Epithelial cell of prostate (primary cell): ENCODE data around the gene CERK.
"Not testable (repeated sequence)": the region's sequence is repeated elsewhere in the genome, so short reads cannot be mapped to it uniquely, and the experiment has no call there.

Experiments used
- DNase-seq: peaks from one replicate; pipeline ENCODE4 v3.0.0-alpha.2; 2011; ENCODE audit warnings: low read depth, low spot score
- H3K27ac ChIP-seq: fragments of 450-650 bp; 2 replicates; pipeline ENCODE4 v1.5.1; 2017; ENCODE audit warnings: mild to moderate bottlenecking

Gene CERK, protein sequence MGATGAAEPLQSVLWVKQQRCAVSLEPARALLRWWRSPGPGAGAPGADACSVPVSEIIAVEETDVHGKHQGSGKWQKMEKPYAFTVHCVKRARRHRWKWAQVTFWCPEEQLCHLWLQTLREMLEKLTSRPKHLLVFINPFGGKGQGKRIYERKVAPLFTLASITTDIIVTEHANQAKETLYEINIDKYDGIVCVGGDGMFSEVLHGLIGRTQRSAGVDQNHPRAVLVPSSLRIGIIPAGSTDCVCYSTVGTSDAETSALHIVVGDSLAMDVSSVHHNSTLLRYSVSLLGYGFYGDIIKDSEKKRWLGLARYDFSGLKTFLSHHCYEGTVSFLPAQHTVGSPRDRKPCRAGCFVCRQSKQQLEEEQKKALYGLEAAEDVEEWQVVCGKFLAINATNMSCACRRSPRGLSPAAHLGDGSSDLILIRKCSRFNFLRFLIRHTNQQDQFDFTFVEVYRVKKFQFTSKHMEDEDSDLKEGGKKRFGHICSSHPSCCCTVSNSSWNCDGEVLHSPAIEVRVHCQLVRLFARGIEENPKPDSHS

DNA sequence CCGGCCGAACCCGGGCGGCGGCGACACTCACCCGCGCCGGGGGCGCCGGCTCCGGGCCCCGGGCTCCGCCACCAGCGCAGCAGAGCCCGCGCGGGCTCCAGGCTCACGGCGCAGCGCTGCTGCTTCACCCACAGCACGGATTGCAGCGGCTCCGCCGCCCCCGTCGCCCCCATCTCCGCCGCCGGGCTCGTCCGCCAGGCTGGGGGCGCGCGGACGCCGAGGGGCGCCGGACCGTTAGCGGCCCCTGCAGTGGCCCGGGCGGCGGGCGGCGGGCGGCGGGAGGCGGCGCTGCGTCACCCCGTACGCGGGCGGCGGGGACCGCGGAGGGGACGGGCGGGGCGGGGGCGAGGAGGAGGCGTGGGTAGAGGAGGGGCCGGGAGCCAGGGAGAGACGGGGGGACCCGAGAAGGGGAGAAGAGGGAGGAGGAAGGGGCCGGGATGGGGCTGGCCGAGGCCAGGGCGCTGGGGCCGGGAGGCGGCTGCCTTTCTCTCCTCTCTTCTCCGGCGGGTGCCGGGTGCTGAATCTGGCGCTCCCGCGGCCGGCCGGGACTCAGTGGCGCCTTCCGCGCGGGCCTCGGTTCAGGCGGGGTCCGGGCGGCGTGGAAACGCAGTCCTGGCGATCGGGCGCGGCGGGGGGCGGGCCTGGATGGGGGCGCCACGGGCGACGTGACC, at the start of gene CERK:
CERK (minus strand) TSS at position 277 of the 671 bp plus-strand sequence; CDS start at position 173, 104 bp downstream.
- no peak for DNase-seq
- peak within 1 kb of the TSS; percentile 34 for H3K27ac ChIP-seq

DNA sequence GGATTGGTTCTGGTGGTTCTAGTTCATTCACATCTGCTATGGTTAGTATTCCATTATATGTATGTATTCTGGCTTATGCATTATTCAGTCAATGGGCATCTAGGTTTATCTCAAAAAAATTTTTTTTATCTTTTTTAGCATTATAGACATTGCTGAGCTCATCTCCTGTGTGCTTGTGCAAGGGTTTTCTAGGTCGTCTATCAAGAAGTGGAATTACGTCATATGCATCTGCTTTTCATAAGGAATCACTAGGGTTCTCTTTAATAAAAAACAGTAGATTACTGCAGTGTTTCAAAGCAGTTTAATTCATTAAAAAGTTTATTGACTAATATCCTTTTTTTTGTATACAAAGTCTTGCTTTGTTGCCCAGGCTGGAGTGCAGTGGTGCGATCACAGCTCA, 45.7 kb upstream of the CERK start:
- H3K27ac ChIP-seq = no peak overlapping the region
- no peak for DNase-seq

DNA sequence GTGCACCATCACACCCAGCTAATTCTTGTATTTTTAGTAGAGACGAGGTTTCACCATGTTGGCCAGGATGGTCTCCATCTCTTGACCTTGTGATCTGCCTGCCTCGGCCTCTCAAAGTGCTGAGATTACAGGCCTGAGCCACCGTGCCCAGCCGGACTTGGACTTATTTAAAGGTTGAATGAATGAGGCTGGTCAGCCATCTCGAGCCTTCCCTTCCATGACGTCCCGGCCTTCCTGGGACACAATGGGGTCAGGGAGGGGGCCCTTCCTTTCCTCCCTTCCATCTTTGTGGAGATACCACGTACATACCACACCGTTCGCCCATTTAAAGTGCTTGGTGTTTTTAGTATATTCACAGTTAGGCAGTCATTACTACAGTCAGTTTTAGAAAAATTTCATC, 44.1 kb upstream of the CERK start:
- DNase-seq, H3K27ac ChIP-seq: not testable (repeated sequence)

DNA sequence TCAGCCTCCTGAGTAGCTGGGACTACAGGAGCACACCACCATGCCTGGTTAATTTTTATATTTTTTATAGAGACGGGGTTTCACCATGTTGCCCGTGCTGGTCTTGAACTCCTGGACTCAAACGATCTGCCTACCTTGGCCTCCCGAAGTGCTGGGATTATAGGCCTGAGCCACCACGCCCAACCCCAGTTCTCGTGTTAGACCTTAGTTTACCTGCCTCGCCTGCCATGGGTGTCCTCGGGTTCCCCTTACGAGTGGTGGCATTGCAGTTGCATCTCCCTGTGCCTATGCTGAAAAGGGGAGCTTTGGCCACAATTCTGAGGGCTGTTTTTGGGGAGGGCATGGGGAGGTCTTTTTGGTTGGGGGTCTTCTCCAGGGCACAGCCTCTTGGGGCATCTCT, 43.2 kb upstream of the CERK start:
- DNase-seq = no peak
- H3K27ac ChIP-seq = no peak overlapping the region

GRCh38 chr22:46780453-46780852, 42.4 kb upstream of the CERK start:
- no peak for DNase-seq
- H3K27ac ChIP-seq = no peak overlapping the region

- no peak overlapping the region for H3K27ac ChIP-seq
- no peak for DNase-seq
Observed at GRCh38 chr22:46779651-46780050, 41.6 kb upstream of the CERK start.

DNA sequence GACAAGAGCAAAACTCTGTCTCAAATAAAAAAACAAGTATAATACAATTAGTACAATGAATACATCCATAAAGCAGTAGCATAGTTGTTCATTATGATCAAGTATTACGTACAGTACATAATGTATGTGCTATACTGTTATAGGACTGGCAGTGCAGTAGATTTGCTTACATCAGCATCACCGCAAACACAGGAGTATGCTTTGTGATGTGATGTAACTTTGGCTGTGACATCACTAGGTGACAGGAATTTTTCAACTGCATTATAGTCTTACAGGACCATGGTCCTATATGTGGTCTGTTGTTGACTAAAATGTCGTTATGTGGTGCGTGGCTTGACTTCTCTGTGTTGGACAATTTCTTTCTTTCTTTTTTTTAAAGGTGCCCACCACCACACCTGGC, 41.0 kb upstream of the CERK start:
- no peak for DNase-seq
- H3K27ac ChIP-seq = no peak overlapping the region

GRCh38 chr22:46777609-46777970, 39.5 kb upstream of the CERK start:
- no peak overlapping the region for H3K27ac ChIP-seq

GRCh38 chr22:46776876-46777608, 39.0 kb upstream of the CERK start:
- no peak overlapping the region for H3K27ac ChIP-seq
- DNase-seq = no peak

More at GRCh38 chr22:46777609-46777970, 39.5 kb upstream of the CERK start:
- DNase-seq = no peak

- H3K27ac ChIP-seq = peak overlapping the region; percentile 86
Observed at GRCh38 chr22:46775850-46776826, 38.1 kb upstream of the CERK start.

DNA sequence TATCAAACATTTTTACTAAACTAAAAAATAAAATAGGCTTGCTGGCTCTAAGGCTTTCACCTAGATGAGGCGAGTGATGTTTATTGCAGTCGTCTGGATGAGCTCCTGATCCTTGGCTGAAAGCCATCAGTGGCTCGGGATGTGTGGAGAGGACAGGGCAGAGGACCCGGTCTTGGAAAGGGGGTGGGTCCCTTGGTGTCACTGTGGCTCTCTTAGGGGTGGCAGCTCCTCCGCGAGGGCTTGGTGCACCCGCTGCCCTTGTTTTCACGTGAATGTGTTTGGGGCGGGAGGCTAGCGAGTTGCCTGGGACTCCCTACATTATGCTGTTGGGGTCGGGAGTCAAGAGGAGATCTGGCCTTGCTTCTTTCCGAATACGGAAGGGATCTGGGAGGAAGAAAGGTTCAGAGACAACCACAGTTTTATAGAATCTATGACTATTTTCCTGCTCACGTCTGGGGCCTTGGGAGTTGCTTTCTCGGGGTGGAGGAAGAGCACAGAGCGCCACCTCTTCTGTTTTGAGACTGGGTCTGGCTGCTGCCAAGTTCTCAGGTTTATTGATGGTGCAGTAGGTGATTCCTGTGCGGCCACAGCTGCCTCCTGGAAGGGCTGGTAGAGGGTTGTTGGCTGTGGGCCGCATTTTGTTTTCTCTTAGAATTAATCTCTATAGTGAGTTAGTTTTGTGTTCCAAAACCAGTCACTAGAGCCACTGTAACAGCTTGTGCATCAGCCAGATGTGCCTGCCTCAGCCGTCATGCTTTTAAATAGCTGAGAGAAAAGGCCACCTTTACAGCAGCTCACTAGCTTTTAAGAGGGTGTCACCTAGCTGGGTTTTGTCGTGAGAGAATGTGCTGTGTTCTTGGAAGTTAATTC, 37.2 kb upstream of the CERK start:
- peak overlapping the region; percentile 86 for H3K27ac ChIP-seq
- DNase-seq = no peak

More at GRCh38 chr22:46775850-46776826, 38.1 kb upstream of the CERK start:
- no peak for DNase-seq

GRCh38 chr22:46774253-46774979, 36.4 kb upstream of the CERK start:
- H3K27ac ChIP-seq = peak overlapping the region; percentile 86
- no peak for DNase-seq

- H3K27ac ChIP-seq = peak overlapping the region; percentile 86
Observed at GRCh38 chr22:46773076-46773475, 35.0 kb upstream of the CERK start.

DNA sequence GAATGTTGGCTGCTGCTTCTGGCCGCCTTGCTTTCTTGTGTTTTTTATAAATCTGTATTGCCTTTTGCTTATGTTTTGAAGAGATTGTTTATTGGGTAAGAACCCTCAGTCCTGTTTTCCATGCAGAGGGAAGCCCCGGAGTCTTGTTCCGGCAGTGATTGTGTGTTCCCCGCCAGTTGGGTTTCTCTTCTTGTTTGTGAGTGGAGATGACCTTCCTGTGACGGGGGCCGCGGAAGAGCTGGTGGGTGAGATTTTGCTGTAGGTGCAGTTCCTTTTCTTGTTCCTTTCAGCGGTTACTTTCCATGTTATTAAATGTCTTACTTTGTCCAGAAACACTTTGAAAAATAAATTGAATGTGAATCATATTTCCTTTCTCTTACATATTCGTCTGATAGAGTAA, 32.7 kb upstream of the CERK start:
- no peak overlapping the region for H3K27ac ChIP-seq
- no peak for DNase-seq

More at GRCh38 chr22:46773076-46773475, 35.0 kb upstream of the CERK start:
- DNase-seq = no peak

DNA sequence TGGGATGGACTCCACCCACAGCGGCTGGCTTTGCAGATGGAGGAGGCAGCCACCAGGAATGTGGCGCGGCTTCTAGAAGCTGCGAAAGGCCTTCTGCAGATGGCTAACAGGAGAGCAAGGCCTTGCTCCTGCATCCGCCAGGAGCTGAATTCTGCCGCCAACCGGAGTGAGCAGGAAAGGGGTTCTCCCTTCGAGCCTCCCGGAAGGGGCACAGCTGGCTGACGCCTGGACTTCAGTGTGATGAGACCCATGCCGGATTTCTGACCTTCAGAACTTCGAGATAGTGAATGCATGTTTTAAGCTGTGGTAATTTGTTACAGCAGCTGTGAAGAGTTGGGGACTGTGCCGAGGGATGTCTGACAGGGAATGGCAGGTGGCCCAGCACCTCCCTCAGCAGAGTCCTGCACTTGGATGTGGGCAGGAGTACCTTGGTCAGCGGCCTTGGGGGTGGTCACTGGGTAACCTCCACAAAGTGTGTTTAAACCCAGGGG, 32.1 kb upstream of the CERK start:
- DNase-seq = no peak
- no peak overlapping the region for H3K27ac ChIP-seq

- no peak for DNase-seq
- no peak overlapping the region for H3K27ac ChIP-seq
Observed at GRCh38 chr22:46769706-46770105, 31.7 kb upstream of the CERK start.

DNA sequence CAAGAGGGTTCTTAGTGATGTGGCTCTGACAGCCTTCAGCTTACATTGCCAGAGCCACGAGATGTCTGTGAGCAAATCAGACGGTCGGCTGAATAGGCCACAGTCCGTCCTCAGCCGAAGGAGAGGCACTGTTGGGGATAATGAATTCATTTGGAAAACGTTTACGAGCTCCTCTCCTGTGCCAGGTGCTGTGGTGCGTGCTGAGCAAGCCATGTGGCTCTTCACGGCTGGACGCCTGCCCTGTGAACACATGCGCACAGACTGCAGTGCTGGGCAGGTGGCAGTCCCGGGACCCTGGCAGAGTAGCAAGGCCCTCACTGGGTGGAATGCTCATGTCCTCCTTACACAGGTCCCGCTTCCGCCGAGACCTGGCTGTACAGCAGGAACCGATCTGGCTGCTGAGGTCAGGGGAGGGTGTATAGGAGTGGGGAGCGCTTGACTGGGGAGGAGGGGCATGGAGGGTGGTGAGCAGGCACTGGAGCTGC, 31.2 kb upstream of the CERK start:
- no peak for DNase-seq
- H3K27ac ChIP-seq = no peak overlapping the region
